ENCODE data around the gene PHLPP1.

PHLPP1 gene

DNA sequence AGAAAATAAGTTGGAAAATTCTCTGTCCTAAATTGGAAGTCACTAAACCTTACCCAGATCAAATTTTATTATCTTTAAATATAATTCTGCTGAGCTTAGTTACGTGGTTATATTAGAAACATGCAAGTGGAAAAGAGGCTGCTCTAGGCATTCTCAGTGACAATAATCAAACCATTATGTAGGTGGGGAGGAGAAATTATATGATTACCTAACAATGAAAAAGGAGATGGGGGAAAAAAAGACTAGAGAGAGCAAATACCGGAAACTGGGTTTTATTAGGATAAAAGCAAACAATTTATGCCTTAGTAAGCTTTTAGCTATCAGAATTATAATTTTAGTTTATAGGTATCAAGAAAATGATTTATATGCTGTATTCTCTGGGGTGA is 53.2 kb downstream of the PHLPP1 start:
- Histone ChIP-seq H2AFZ (ENCODE audit: low read depth, low read length) (no peak overlapping the region), H3K36me3 (replicated peaks; ENCODE audit: low read depth, low read length) (no peaks in the 10 kb centered on the region), H3K9me3 (ENCODE audit: insufficient read depth, low read length) (no peaks in the 10 kb centered on the region), H3K4me3 (ENCODE audit: low read length) (no peak overlapping the region), H3K4me2 (ENCODE audit: low read length) (no peak overlapping the region), H3K27me3 (ENCODE audit: low read depth, low read length) (no peaks in the 10 kb centered on the region), H4K20me1 (ENCODE audit: insufficient read depth, low read length) (no peaks in the 10 kb centered on the region), H3K79me2 (ENCODE audit: low read length) (no peaks in the 10 kb centered on the region), H3K9ac (ENCODE audit: low read length) (no peak overlapping the region), H3K27ac (ENCODE audit: low read length) (no peak overlapping the region), H3K4me1 (ENCODE audit: low read length) (peaks cover 10% of the 10 kb centered on the region)
- no peak for TF ChIP-seq EZH2phosphoT487 (IDR thresholded peaks at IDR 0.05; ENCODE audit: low read depth)
- TF ChIP-seq, protein P1, sequence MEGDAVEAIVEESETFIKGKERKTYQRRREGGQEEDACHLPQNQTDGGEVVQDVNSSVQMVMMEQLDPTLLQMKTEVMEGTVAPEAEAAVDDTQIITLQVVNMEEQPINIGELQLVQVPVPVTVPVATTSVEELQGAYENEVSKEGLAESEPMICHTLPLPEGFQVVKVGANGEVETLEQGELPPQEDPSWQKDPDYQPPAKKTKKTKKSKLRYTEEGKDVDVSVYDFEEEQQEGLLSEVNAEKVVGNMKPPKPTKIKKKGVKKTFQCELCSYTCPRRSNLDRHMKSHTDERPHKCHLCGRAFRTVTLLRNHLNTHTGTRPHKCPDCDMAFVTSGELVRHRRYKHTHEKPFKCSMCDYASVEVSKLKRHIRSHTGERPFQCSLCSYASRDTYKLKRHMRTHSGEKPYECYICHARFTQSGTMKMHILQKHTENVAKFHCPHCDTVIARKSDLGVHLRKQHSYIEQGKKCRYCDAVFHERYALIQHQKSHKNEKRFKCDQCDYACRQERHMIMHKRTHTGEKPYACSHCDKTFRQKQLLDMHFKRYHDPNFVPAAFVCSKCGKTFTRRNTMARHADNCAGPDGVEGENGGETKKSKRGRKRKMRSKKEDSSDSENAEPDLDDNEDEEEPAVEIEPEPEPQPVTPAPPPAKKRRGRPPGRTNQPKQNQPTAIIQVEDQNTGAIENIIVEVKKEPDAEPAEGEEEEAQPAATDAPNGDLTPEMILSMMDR (IDR thresholded peaks at IDR 0.05; ENCODE audit: low read depth, low read length) = no peak

DNA sequence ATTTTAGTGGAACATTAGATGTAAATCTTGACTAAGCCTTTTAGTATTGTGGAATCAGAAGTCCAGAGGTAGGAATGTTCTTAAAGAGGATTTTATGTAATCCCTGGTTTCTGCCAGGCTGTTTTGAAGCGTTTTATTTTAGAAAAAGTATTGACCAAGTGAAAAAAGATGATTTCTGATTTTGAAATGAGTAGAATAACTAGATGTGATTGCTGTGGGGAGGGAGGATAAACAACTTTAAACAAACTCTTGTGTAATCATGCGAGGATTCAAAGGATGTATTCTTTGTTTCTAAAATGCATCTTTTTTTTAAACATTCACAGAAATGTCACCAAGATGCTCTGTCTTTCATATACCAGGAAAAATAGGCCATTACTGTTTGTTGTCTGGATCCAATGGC is 53.9 kb downstream of the PHLPP1 start:
- TF ChIP-seq, protein P1 (IDR thresholded peaks at IDR 0.05; ENCODE audit: low read depth, low read length) = no peak
- no peak for TF ChIP-seq EZH2phosphoT487 (IDR thresholded peaks at IDR 0.05; ENCODE audit: low read depth)
- Histone ChIP-seq H3K36me3 (replicated peaks; ENCODE audit: low read depth, low read length) (no peaks in the 10 kb centered on the region), H4K20me1 (ENCODE audit: insufficient read depth, low read length) (no peaks in the 10 kb centered on the region), H3K9me3 (ENCODE audit: insufficient read depth, low read length) (no peaks in the 10 kb centered on the region), H3K4me3 (ENCODE audit: low read length) (no peak overlapping the region), H3K27ac (ENCODE audit: low read length) (no peak overlapping the region), H3K9ac (ENCODE audit: low read length) (no peak overlapping the region), H2AFZ (ENCODE audit: low read depth, low read length) (no peak overlapping the region), H3K4me1 (ENCODE audit: low read length) (peaks cover 10% of the 10 kb centered on the region), H3K79me2 (ENCODE audit: low read length) (no peaks in the 10 kb centered on the region), H3K27me3 (ENCODE audit: low read depth, low read length) (no peaks in the 10 kb centered on the region), H3K4me2 (ENCODE audit: low read length) (no peak overlapping the region)

DNA sequence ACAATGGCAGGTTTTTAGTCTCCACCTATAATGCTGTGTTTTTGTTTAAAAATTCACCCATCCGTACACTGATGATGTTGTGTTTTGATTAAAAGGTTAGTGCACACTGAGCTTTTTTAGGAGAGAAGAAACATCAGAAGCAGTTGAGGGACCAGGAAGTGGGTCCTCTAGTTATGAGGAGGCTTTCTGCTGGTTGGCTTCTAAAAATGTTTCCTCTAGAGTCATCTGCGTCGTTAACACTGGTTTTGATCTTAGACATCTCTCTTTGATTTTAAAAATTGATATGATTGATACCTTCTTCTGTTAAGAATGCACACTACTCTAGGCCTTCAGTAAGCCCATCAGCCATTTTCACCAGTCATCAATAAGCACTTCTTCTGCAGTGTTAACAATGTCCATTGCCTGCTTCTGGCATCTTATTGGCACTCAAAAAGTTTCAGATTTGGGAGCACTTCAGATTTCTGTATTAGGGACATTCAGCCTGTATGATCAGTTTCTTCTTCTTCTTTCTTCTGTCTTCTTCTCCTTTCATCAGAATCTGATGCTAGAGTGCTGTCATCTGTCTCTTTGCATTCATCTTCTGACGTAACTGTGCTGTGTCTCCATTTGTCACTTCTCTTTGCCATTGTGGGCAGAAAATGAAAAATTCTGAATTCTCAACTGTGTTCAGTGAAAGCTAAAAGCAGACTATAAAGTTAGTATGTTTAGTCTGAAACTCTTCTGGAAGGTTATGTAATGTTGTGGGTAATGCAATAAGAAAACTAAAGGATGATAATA is 56.3 kb downstream of the PHLPP1 start:
- H3K27ac ChIP-seq (ENCODE audit: low read length) = peak overlapping the region; percentile 5; the same call in 1 of the 2 replicates
- no peaks in the 10 kb centered on the region for H3K9me3 ChIP-seq (ENCODE audit: insufficient read depth, low read length)
- H3K9ac ChIP-seq (ENCODE audit: low read length) = no peak overlapping the region
- H3K4me2 ChIP-seq (ENCODE audit: low read length) = peak overlapping the region; percentile 33
- H3K36me3 ChIP-seq (replicated peaks; ENCODE audit: low read depth, low read length) = no peaks in the 10 kb centered on the region
- no peaks in the 10 kb centered on the region for H4K20me1 ChIP-seq (ENCODE audit: insufficient read depth, low read length)
- H3K79me2 ChIP-seq (ENCODE audit: low read length) = no peaks in the 10 kb centered on the region
- no peaks in the 10 kb centered on the region for H3K27me3 ChIP-seq (ENCODE audit: low read depth, low read length)
- TF ChIP-seq EZH2phosphoT487 (IDR thresholded peaks at IDR 0.05; ENCODE audit: low read depth) = no peak
- TF ChIP-seq, protein P1 (IDR thresholded peaks at IDR 0.05; ENCODE audit: low read depth, low read length) = no peak
- H3K4me3 ChIP-seq (ENCODE audit: low read length) = no peak overlapping the region
- peak overlapping the region; percentile 28; the same call in 1 of the 2 replicates for H2AFZ ChIP-seq (ENCODE audit: low read depth, low read length)
- peaks cover 10% of the 10 kb centered on the region for H3K4me1 ChIP-seq (ENCODE audit: low read length)

DNA sequence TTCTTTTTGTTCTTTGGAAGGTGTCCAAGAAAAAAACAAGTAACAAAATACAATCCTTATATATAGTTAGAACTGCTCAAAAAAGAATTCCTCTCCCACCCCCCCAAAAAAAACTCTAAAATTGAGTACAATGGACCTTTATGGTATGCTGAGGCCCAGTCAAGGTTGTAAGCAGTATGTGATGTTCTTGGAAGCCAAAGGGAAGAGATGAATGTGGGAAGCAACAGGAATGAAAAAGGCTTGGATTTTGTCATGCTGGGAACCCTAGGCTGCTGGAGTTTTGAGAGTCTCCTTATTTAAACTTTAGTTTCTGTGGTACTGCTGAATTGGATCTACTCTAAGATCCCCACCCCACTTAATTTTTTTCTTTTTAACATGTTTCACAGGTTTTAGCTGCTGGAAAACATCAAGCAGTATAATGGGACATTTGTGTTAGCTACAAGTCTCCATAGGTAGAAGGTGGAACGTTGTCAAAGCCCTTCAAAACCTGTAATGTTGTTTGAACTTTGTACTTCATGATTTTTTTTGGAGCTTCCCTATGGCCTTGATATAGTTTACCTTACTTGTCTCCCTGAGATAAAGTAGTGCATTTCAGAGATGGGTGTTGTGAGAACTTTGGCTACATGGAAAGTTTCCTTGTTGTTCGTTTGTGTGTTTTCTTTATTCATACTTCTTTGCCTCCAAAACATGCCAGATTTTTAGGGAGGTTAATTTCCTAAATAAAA is 57.7 kb downstream of the PHLPP1 start:
- no peak overlapping the region for H3K4me3 ChIP-seq (ENCODE audit: low read length)

More for the DNA sequence above, 57.7 kb downstream of the PHLPP1 start:
- H3K27ac ChIP-seq (ENCODE audit: low read length) = no peak overlapping the region
- H3K9me3 ChIP-seq (ENCODE audit: insufficient read depth, low read length) = no peaks in the 10 kb centered on the region
- no peaks in the 10 kb centered on the region for H3K36me3 ChIP-seq (replicated peaks; ENCODE audit: low read depth, low read length)
- H3K4me2 ChIP-seq (ENCODE audit: low read length) = no peak overlapping the region
- H4K20me1 ChIP-seq (ENCODE audit: insufficient read depth, low read length) = no peaks in the 10 kb centered on the region
- H3K9ac ChIP-seq (ENCODE audit: low read length) = no peak overlapping the region
- TF ChIP-seq EZH2phosphoT487 (IDR thresholded peaks at IDR 0.05; ENCODE audit: low read depth) = no peak
- TF ChIP-seq, protein P1 (IDR thresholded peaks at IDR 0.05; ENCODE audit: low read depth, low read length) = no peak
- no peaks in the 10 kb centered on the region for H3K79me2 ChIP-seq (ENCODE audit: low read length)
- no peak overlapping the region for H2AFZ ChIP-seq (ENCODE audit: low read depth, low read length)
- H3K4me1 ChIP-seq (ENCODE audit: low read length) = peaks cover 10% of the 10 kb centered on the region
- no peaks in the 10 kb centered on the region for H3K27me3 ChIP-seq (ENCODE audit: low read depth, low read length)
